HG03442 (cell line): ENCODE data around the gene USP28.
A peak's percentile ranks its signal among the peaks of the same experiment; 100 is the strongest.
"Not testable (repeated sequence)": the region's sequence is repeated elsewhere in the genome, so short reads cannot be mapped to it uniquely, and the experiment has no call there.

ENCODE experiments used
- ATAC-seq: cut with Tn5 transposase; IDR thresholded peaks from one replicate; pipeline ENCODE4 v1.9.1; 2021; ENCODE audit warnings: mild to moderate bottlenecking, moderate library complexity; ENCODE audit not compliant: unreplicated experiment

Gene USP28

GRCh38 chr11:113774174-113774503 lies 101.2 kb downstream of the USP28 start:
- no peak for ATAC-seq

- peak; percentile 99 for ATAC-seq
Measured at GRCh38 chr11:113773416-113774173, 101.8 kb downstream of the USP28 start, which contains the start of gene ZW10. TSS of gene ZW10 (minus strand) at chr11:113773692. CDS start at chr11:113773666, 26 bp downstream.

GRCh38 chr11:113773092-113773415 lies 102.3 kb downstream of the USP28 start:
- ATAC-seq, result no peak

GRCh38 chr11:113771964-113772363 lies 103.4 kb downstream of the USP28 start:
- ATAC-seq, result no peak

- no peak for ATAC-seq
Measured at GRCh38 chr11:113764527-113765219, 110.7 kb downstream of the USP28 start.

- not testable (repeated sequence) for ATAC-seq
Measured at GRCh38 chr11:113763040-113763439, 112.3 kb downstream of the USP28 start.

- ATAC-seq, result no peak
Measured at GRCh38 chr11:113760241-113760640, 115.1 kb downstream of the USP28 start.

GRCh38 chr11:113752932-113753331 lies 122.4 kb downstream of the USP28 start:
- ATAC-seq, result no peak
